WERI-Rb-1 (cell line): ENCODE measurements around the gene ZC3H13.

ENCODE experiments used
- DNase-seq: peaks from one replicate; pipeline ENCODE4 v3.0.0-alpha.2; 2020
- H3K27ac ChIP-seq: fragments of 250-450 bp; sonication (Bioruptor Pico); 2 replicates; pipeline ENCODE4 v1.5.1; 2020; ENCODE audit warnings: mild to moderate bottlenecking, moderate library complexity
- H3K27me3 ChIP-seq: fragments of 250-450 bp; sonication (Bioruptor Pico); 2 replicates; pipeline ENCODE4 v1.5.1; 2021; ENCODE audit warnings: mild to moderate bottlenecking, low read depth, moderate library complexity; ENCODE audit not compliant: insufficient read depth, severe bottlenecking
- H3K36me3 ChIP-seq: fragments of 250-450 bp; sonication (Bioruptor Pico); 2 replicates; pipeline ENCODE4 v1.5.1; 2020; ENCODE audit warnings: mild to moderate bottlenecking, moderate library complexity
- H3K4me3 ChIP-seq: 2 replicates; pipeline ENCODE4 v1.5.1; 2011; ENCODE audit warnings: low read depth, mild to moderate bottlenecking, control low read depth, low read length
- H3K9me3 ChIP-seq: fragments of 250-450 bp; sonication (Bioruptor Pico); 2 replicates; pipeline ENCODE4 v1.5.1; 2021; ENCODE audit warnings: mild to moderate bottlenecking, moderate library complexity; ENCODE audit not compliant: severe bottlenecking
- TF ChIP-seq, protein P1 (sequence below): IDR thresholded peaks from 2 replicates; pipeline ENCODE4 v1.5.1; 2011; ENCODE audit warnings: low read depth, mild to moderate bottlenecking, control low read depth, inconsistent platforms, low read length

Gene ZC3H13

DNA sequence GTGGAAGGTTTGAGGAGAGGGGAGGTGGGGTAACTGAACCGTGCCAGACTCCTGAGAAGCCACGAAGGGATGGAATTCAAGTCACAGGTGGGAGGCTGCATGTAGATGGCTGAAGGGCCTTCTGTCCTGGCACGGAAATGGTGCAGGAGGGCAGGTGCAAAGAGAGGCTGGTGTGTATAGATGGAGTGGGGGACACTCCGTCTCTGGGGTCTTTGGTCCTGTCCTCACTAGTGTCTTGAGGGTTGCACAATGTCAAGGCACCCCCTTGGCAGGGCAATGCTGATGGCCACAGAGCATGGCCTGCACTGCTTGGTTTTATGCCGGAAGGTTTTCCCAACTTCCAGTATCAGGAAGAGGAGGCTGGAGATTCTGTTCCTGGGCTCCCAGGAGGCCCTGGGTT lies 118.3 kb downstream of the ZC3H13 start:
- Histone ChIP-seq H3K9me3 (no peaks in the 10 kb centered on the region), H3K4me3 (no peak overlapping the region), H3K27ac (no peak overlapping the region), H3K27me3 (no peaks in the 10 kb centered on the region), H3K36me3 (no peaks in the 10 kb centered on the region)
- TF ChIP-seq, protein P1, sequence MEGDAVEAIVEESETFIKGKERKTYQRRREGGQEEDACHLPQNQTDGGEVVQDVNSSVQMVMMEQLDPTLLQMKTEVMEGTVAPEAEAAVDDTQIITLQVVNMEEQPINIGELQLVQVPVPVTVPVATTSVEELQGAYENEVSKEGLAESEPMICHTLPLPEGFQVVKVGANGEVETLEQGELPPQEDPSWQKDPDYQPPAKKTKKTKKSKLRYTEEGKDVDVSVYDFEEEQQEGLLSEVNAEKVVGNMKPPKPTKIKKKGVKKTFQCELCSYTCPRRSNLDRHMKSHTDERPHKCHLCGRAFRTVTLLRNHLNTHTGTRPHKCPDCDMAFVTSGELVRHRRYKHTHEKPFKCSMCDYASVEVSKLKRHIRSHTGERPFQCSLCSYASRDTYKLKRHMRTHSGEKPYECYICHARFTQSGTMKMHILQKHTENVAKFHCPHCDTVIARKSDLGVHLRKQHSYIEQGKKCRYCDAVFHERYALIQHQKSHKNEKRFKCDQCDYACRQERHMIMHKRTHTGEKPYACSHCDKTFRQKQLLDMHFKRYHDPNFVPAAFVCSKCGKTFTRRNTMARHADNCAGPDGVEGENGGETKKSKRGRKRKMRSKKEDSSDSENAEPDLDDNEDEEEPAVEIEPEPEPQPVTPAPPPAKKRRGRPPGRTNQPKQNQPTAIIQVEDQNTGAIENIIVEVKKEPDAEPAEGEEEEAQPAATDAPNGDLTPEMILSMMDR: no peak
- no peak for DNase-seq

DNA sequence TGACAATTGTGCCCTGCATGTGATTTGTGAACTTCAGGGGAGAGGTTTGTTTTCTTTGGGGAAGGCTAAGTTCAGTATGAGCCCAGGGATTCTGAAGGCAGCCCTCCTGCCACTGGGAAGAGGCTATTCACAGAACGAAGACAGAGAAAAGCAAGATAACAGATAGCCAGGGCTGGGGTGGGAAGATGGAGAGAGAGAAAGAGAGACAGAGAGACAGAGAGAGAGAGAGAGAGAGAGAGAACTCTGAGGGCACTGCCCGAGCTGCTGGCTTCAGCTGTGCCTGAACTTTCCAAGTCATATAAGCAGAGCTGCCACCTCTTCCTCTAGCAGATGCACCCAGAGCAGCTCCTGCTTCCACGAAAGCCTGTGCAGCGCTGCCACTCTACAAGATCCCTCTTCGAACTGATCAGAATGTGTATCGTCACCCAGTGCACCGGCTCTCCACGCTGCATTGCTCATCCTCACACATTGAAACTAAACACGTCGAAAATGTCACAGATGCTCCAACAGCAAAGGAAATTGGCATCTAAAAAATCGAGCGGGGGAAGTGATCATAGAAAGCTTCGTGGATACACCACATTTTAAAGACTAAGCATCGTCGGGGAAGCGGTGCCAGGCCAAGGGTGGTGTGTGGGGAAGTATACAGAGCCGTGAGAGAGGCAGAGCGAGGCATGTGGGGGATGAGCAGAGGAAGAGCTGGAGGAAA lies 119.2 kb downstream of the ZC3H13 start:
- Histone ChIP-seq H3K4me3 (no peak overlapping the region), H3K27me3 (no peaks in the 10 kb centered on the region), H3K36me3 (no peaks in the 10 kb centered on the region), H3K9me3 (no peaks in the 10 kb centered on the region), H3K27ac (no peak overlapping the region)
- DNase-seq: no peak
- TF ChIP-seq, protein P1: no peak

DNA sequence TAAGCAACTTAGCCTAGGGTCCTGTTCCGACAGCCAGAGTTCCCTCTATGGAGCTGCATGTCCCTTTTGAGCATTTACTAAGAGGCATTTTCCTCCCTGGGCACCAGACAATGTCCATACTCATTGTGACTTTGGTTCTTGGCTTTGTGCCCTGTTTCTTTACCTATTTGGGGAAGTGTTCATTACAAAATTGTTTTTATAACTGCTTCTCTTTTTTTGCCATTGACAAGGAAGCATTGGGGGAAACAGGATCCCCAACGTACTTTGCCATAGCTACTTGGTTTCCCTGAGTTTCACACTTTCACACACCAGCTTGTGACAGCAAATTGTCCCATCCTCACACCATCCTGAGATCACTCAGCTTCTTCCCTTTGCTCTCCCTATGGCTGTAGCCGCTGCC lies 119.9 kb downstream of the ZC3H13 start:
- no peak overlapping the region for H3K27ac ChIP-seq
- H3K4me3 ChIP-seq: no peak overlapping the region
- TF ChIP-seq, protein P1: no peak
- H3K27me3 ChIP-seq: no peaks in the 10 kb centered on the region
- no peaks in the 10 kb centered on the region for H3K36me3 ChIP-seq
- no peaks in the 10 kb centered on the region for H3K9me3 ChIP-seq
- DNase-seq: no peak

DNA sequence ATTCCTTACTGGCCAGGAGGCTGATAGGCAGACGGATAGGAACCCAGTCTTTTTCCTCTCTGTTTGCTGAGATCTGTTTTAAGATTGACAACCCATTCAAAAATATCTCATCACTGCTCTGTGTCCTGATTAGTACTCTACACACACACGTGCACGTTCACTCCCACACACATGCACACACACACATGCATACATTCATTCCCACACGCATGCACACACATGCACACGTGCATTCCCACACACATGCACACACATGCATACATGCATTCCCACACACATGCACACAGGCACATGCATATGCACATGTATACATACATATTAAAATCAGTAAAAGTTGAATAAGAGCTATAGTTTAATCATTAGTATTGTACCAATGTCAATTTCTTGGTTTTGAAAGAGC lies 120.4 kb downstream of the ZC3H13 start:
- DNase-seq: no peak
- TF ChIP-seq, protein P1: no peak
- no peak overlapping the region for H3K4me3 ChIP-seq
- H3K27ac ChIP-seq: no peak overlapping the region
- H3K9me3 ChIP-seq: no peaks in the 10 kb centered on the region
- no peaks in the 10 kb centered on the region for H3K27me3 ChIP-seq
- no peaks in the 10 kb centered on the region for H3K36me3 ChIP-seq

DNA sequence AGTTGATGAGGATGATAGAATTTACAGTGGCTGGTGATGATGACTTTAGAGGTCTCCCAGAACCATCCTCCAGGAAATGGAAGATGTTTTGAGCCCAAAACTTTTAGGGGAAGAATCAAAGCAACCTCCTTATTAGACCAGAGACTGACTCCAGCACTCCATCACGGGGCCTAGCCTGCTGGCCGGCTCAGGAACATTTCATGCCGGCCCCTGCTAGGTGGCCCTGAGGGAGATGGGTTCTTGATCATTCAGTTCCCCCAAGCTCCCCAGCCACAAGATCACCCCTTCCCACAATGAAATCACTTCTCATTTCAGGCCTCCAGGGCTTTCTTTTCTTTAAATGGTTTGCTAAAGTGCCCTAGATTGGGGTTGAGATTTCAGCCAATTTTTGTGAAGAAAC lies 121.3 kb downstream of the ZC3H13 start:
- Histone ChIP-seq H3K36me3 (no peaks in the 10 kb centered on the region), H3K27ac (no peak overlapping the region), H3K9me3 (no peaks in the 10 kb centered on the region), H3K27me3 (no peaks in the 10 kb centered on the region), H3K4me3 (no peak overlapping the region)
- TF ChIP-seq, protein P1: no peak
- DNase-seq: no peak

DNA sequence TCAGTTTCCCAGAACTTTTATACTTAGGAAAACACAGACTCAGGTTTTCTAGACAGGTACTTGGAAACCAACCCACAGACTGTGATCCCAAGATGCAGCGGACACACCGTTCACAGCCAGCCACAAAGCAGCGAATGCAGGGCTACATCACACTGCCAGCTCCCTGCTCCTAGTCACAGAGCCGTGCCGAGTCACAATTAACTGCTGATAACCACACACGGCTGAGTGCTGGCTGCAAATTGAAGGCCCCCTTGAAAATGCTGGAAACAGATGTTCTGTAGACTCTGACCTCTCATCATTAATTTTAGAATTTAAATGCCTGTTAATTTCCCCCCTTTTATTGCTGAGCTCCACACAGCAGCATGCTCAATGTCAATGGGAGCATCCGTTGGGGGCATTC lies 122.4 kb downstream of the ZC3H13 start:
- no peak overlapping the region for H3K27ac ChIP-seq
- TF ChIP-seq, protein P1: no peak
- H3K36me3 ChIP-seq: no peaks in the 10 kb centered on the region
- H3K9me3 ChIP-seq: no peaks in the 10 kb centered on the region
- H3K27me3 ChIP-seq: no peaks in the 10 kb centered on the region
- no peak overlapping the region for H3K4me3 ChIP-seq
- no peak for DNase-seq
